ENCODE data around the gene ITK.

The ITK gene

DNA sequence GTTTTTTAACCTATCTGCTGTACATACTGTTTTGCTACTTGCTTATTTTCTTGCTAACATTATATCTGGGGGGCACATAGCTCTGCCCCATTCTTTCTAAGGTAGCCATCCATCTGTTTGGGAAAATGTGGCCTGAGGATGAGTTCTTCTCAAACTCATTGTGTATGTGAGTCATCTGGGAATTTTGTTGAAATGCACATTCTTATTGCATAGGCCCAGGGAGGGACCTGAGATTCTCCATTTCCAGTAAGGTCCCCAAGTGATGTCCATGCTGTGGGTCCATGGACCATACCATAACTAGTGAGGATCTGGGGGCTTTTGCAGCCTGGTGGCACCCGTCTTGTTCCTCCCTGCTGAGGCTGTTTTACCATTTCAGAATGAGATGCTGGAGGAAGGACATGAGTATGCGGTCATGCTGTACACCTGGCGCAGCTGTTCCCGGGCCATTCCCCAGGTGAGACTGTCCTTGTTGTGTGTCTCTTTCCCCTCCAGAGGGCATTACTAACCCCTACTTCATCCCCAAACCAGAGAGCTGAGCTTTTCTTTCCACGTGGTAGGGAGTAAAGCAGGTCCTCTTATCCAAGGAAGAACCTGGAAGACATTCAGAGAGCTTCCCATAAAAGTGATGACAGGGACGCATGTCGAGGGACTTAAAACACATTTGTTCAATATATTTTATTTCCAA, 113.9 kb downstream of the ITK start:
- Histone ChIP-seq H3K9me3 (ENCODE audit: insufficient read depth, low read depth, low read length) (no peaks in the 10 kb centered on the region), H4K20me1 (ENCODE audit: insufficient read depth, low read length, poor library complexity, severe bottlenecking) (peaks cover 5% of the 10 kb centered on the region), H3K27me3 (ENCODE audit: insufficient read depth, low read length, poor library complexity, severe bottlenecking) (no peaks in the 10 kb centered on the region), H3K4me1 (ENCODE audit: insufficient read depth, low read length, poor library complexity, severe bottlenecking) (no peaks in the 10 kb centered on the region), H3K79me2 (ENCODE audit: insufficient read depth, low read length) (no peaks in the 10 kb centered on the region), H3K9me2 (replicated peaks; ENCODE audit: low read depth, low read length) (no peaks in the 10 kb centered on the region), H3K4me2 (ENCODE audit: low read depth, low read length, poor library complexity, severe bottlenecking) (no peak overlapping the region), H3K9ac (ENCODE audit: low read depth, low read length, poor library complexity, severe bottlenecking) (no peak overlapping the region), H3K36me3 (ENCODE audit: insufficient read depth, low read length) (peaks cover 84% of the 10 kb centered on the region; the same call in 1 of the 2 replicates), H2AFZ (ENCODE audit: low read length) (no peak overlapping the region), H3K4me3 (ENCODE audit: low read length, poor library complexity, severe bottlenecking) (no peak overlapping the region), H3F3A (ENCODE audit: low read depth) (no peaks in the 10 kb centered on the region)
- TF ChIP-seq, protein P1, sequence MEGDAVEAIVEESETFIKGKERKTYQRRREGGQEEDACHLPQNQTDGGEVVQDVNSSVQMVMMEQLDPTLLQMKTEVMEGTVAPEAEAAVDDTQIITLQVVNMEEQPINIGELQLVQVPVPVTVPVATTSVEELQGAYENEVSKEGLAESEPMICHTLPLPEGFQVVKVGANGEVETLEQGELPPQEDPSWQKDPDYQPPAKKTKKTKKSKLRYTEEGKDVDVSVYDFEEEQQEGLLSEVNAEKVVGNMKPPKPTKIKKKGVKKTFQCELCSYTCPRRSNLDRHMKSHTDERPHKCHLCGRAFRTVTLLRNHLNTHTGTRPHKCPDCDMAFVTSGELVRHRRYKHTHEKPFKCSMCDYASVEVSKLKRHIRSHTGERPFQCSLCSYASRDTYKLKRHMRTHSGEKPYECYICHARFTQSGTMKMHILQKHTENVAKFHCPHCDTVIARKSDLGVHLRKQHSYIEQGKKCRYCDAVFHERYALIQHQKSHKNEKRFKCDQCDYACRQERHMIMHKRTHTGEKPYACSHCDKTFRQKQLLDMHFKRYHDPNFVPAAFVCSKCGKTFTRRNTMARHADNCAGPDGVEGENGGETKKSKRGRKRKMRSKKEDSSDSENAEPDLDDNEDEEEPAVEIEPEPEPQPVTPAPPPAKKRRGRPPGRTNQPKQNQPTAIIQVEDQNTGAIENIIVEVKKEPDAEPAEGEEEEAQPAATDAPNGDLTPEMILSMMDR (conservative IDR thresholded peaks at IDR 0.05; ENCODE audit: low read length): no peak
- no peak for TF ChIP-seq EZH2phosphoT487 (IDR thresholded peaks at IDR 0.05; ENCODE audit: borderline replicate concordance)

DNA sequence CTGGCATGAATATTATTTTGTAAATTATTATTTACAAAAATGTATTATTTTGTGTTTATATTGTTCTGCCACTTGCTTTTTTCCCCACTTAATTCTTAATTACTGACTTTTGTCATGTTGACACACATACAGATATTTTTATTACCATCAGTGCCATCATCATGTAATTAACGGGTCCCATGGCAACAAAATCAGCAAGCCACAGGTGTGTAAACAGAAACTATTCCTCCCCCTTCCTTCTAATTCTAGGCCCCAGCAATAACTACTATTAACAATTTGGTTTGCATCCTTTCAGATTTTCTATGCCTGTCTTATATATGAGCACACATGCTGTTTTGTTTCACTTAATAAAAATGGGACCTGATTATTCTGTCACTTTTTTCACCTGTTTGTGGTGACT, 114.6 kb downstream of the ITK start:
- H3K79me2 ChIP-seq (ENCODE audit: insufficient read depth, low read length): no peaks in the 10 kb centered on the region
- H3K4me1 ChIP-seq (ENCODE audit: insufficient read depth, low read length, poor library complexity, severe bottlenecking): no peaks in the 10 kb centered on the region
- no peaks in the 10 kb centered on the region for H3K9me2 ChIP-seq (replicated peaks; ENCODE audit: low read depth, low read length)
- H4K20me1 ChIP-seq (ENCODE audit: insufficient read depth, low read length, poor library complexity, severe bottlenecking): peaks cover 3% of the 10 kb centered on the region
- no peak overlapping the region for H2AFZ ChIP-seq (ENCODE audit: low read length)
- no peaks in the 10 kb centered on the region for H3K27me3 ChIP-seq (ENCODE audit: insufficient read depth, low read length, poor library complexity, severe bottlenecking)
- no peak overlapping the region for H3K4me2 ChIP-seq (ENCODE audit: low read depth, low read length, poor library complexity, severe bottlenecking)
- TF ChIP-seq, protein P1 (conservative IDR thresholded peaks at IDR 0.05; ENCODE audit: low read length): no peak
- no peak for TF ChIP-seq EZH2phosphoT487 (IDR thresholded peaks at IDR 0.05; ENCODE audit: borderline replicate concordance)
- no peak overlapping the region for H3K9ac ChIP-seq (ENCODE audit: low read depth, low read length, poor library complexity, severe bottlenecking)
- H3F3A ChIP-seq (ENCODE audit: low read depth): no peaks in the 10 kb centered on the region
- H3K36me3 ChIP-seq (ENCODE audit: insufficient read depth, low read length): peaks cover 82% of the 10 kb centered on the region; the same call in 1 of the 2 replicates
- H3K4me3 ChIP-seq (ENCODE audit: low read length, poor library complexity, severe bottlenecking): no peak overlapping the region
- H3K9me3 ChIP-seq (ENCODE audit: insufficient read depth, low read depth, low read length): no peaks in the 10 kb centered on the region

DNA sequence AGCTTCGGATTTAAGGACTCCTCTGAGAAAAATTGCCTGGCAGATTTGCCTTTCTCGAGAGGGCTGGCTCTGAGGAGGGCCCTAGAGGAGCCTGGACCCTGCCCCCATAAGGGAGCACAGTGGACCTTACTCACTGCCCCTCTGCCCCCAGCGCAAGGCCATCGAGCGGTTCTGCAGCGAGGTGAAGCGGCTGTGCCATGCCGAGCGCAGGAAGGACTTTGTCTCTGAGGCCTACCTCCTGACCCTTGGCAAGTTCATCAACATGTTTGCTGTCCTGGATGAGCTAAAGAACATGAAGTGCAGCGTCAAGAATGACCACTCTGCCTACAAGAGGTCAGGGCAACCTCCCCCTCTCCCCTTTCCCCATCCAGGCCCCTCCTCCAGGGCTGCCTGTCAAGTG, 119.9 kb downstream of the ITK start:
- Histone ChIP-seq H4K20me1 (ENCODE audit: insufficient read depth, low read length, poor library complexity, severe bottlenecking) (no peaks in the 10 kb centered on the region), H3K9me2 (replicated peaks; ENCODE audit: low read depth, low read length) (no peaks in the 10 kb centered on the region), H3K4me3 (ENCODE audit: low read length, poor library complexity, severe bottlenecking) (no peak overlapping the region), H3K9ac (ENCODE audit: low read depth, low read length, poor library complexity, severe bottlenecking) (no peak overlapping the region), H3K36me3 (ENCODE audit: insufficient read depth, low read length) (peaks cover 82% of the 10 kb centered on the region; the same call in 1 of the 2 replicates), H3K27me3 (ENCODE audit: insufficient read depth, low read length, poor library complexity, severe bottlenecking) (no peaks in the 10 kb centered on the region), H3K4me2 (ENCODE audit: low read depth, low read length, poor library complexity, severe bottlenecking) (no peak overlapping the region), H3F3A (ENCODE audit: low read depth) (no peaks in the 10 kb centered on the region), H2AFZ (ENCODE audit: low read length) (no peak overlapping the region), H3K4me1 (ENCODE audit: insufficient read depth, low read length, poor library complexity, severe bottlenecking) (no peaks in the 10 kb centered on the region), H3K79me2 (ENCODE audit: insufficient read depth, low read length) (no peaks in the 10 kb centered on the region), H3K9me3 (ENCODE audit: insufficient read depth, low read depth, low read length) (no peaks in the 10 kb centered on the region)
- TF ChIP-seq, protein P1 (conservative IDR thresholded peaks at IDR 0.05; ENCODE audit: low read length): no peak
- TF ChIP-seq EZH2phosphoT487 (IDR thresholded peaks at IDR 0.05; ENCODE audit: borderline replicate concordance): no peak

Data from Loucy (cell line).